SK-N-SH (cell line): ENCODE results near the gene PHLPP1.

Experiments used
- CHD2 ChIP-seq: fragments of 150-350 bp; IDR thresholded peaks from 2 replicates; pipeline ENCODE4 v1.6.1; 2018; ENCODE audit warnings: low read length; ENCODE audit not compliant: partially characterized antibody
- CTCF ChIP-seq: fragments of 200-600 bp; sonication (generic); IDR thresholded peaks from 2 replicates; pipeline ENCODE4 v1.6.1; 2017; ENCODE audit warnings: antibody characterized with exemption, mild to moderate bottlenecking, moderate library complexity
- EZH2phosphoT487 ChIP-seq: fragments of 200-600 bp; sonication (generic); IDR thresholded peaks from 2 replicates; pipeline ENCODE4 v1.6.1; 2017; ENCODE audit warnings: low read depth, mixed run types, mild to moderate bottlenecking, antibody characterized with exemption, moderate library complexity, borderline replicate concordance
- MXI1 ChIP-seq: IDR thresholded peaks from 2 replicates; pipeline ENCODE4 v1.6.1; 2012; ENCODE audit warnings: mild to moderate bottlenecking, low read depth, low read length, improper control_type of control experiment
- POLR2AphosphoS5 ChIP-seq: IDR thresholded peaks from 2 replicates; pipeline ENCODE4 v1.6.1; 2012; ENCODE audit warnings: low read depth, low read length
- REST ChIP-seq: IDR thresholded peaks from 2 replicates; pipeline ENCODE4 v1.6.1; 2012; ENCODE audit warnings: mild to moderate bottlenecking, low read depth, low read length, moderate library complexity
- SIN3A ChIP-seq: IDR thresholded peaks from 2 replicates; pipeline ENCODE4 v1.6.1; 2012; ENCODE audit warnings: low read depth, mild to moderate bottlenecking, low read length, moderate library complexity, borderline replicate concordance
- USF2 ChIP-seq: fragments of 150-350 bp; IDR thresholded peaks from 2 replicates; pipeline ENCODE4 v1.6.1; 2017; ENCODE audit warnings: antibody characterized with exemption, low read length, low read depth, borderline replicate concordance

DNA sequence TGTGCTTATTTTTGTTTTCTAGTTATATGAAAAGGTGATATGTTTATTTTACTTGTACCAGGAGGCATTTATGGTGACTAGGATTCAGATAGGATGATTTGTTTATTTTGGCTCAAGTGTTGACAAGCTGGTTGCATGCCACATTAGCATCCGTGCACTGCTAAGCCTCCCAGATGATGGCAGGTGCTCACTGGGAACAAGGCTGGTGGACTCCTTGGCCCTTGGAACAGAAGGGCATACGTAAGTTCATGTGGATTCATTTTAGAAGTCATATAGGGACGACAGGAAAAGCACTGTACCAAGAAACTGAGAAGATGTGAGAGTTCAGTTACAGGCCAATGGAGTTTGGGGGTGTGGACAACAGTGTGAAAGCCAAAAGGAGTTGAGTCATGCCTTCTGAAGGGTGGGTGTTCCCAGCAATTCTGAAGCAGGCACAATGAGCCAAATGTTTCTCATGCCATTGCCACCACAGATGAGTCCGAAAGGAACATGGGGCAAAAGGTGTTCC is 166.2 kb downstream of the PHLPP1 start:
- TF ChIP-seq CTCF (no peak), POLR2AphosphoS5 (no peak), CHD2 (no peak), MXI1 (no peak), REST (no peak), USF2 (no peak), SIN3A (no peak), EZH2phosphoT487 (no peak)
